ENCODE measurements around the gene SETD1B.

The SETD1B gene

GRCh38 chr12:121798787-121799155 lies 5.0 kb upstream of the SETD1B start:
- peaks cover 38% of the 10 kb centered on the region for H3K36me3 ChIP-seq
- peak overlapping the region; percentile 63 for H3K4me3 ChIP-seq (ENCODE audit: low read depth, low read length)
- H3K27me3 ChIP-seq: no peaks in the 10 kb centered on the region
- TF ChIP-seq, protein P1, sequence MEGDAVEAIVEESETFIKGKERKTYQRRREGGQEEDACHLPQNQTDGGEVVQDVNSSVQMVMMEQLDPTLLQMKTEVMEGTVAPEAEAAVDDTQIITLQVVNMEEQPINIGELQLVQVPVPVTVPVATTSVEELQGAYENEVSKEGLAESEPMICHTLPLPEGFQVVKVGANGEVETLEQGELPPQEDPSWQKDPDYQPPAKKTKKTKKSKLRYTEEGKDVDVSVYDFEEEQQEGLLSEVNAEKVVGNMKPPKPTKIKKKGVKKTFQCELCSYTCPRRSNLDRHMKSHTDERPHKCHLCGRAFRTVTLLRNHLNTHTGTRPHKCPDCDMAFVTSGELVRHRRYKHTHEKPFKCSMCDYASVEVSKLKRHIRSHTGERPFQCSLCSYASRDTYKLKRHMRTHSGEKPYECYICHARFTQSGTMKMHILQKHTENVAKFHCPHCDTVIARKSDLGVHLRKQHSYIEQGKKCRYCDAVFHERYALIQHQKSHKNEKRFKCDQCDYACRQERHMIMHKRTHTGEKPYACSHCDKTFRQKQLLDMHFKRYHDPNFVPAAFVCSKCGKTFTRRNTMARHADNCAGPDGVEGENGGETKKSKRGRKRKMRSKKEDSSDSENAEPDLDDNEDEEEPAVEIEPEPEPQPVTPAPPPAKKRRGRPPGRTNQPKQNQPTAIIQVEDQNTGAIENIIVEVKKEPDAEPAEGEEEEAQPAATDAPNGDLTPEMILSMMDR (IDR thresholded peaks at IDR 0.05; ENCODE audit: low read depth, low read length): no peak
- H3K9me3 ChIP-seq: no peaks in the 10 kb centered on the region
- H3K4me1 ChIP-seq: peaks cover 16% of the 10 kb centered on the region
- DNase-seq: peak; percentile 14

DNA sequence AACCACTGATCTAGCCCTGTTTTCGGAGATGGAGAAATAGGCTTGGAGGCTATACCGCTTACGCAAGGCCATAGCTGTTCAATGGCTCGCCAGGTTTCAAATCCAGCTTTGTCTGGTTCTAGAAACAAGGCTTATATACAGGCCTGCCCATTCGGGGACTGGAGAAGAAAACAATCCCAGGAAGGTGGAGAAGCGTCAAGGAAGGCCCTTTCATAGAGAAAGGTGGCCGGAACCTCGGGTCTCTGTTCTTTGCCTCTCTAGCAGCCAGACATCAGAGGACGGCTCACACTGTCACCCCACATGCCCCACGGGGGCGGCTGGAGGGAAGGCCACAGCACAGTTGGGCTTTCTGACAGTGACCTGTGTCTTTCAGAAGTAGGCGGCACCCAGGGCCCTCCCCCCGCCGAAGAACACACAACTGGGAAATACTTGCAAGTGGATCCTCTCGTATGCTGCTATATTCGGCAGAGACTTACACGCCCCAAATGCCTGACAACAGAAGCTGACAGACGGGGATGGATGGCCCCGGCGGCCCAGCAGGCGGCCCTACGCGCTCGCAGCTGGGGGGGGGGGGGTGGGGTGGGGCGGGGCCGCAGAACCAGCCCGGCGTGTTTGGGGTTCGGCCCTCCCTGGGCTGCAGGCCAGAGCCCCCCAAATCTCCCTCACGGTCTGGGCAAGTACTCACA lies 4.5 kb upstream of the SETD1B start:
- peak; percentile 79 for DNase-seq
- peaks cover 38% of the 10 kb centered on the region for H3K36me3 ChIP-seq
- TF ChIP-seq, protein P1 (IDR thresholded peaks at IDR 0.05; ENCODE audit: low read depth, low read length): no peak
- H3K9me3 ChIP-seq: no peaks in the 10 kb centered on the region
- peaks cover 16% of the 10 kb centered on the region for H3K4me1 ChIP-seq
- H3K4me3 ChIP-seq (ENCODE audit: low read depth, low read length): peak overlapping the region; percentile 63
- H3K27me3 ChIP-seq: no peaks in the 10 kb centered on the region

DNA sequence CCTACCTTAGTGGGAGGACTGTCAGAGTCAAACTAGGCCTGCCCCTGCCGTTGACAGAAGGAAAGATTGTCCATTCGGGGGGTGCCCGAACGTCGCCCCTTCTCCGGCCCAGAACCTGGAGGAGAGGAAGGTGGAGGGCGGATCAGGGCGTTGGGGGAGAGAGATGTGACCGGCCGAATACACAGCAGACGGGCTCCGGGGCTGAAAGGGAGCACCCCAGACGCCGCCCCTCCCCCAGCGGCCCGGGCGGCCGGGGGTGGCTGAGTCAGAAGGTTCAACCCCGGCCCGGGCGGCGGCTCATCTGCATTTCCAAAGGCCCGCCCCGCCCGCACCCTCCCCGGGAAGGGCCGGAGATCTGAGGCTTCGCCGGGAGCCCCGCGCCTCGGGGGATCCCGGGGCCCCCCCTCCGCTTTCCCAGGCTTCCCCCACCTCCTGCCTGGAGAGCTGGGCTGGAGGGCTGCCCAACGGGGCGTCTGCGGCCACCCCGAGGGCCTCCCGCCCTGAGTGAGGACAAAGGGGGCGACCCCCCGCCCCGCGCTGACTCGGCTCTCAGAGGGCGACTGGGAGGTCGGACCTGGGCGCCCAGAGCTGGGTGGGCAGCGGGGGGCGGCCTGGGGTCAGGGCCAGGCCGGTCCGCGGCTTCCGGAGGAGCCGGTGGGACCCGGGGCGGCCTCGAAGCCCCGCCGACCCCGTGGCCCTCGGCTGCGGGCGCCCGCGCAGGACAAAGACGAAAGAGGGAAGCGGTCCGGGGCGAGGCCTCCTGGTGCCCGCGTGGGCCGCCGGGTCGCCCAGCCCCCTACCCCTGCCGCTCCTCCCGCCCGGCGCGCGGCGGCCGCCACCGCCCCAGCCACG lies 3.7 kb upstream of the SETD1B start:
- peaks cover 38% of the 10 kb centered on the region for H3K36me3 ChIP-seq
- peak overlapping the region; percentile 63 for H3K4me3 ChIP-seq (ENCODE audit: low read depth, low read length)
- peak; percentile 82 for DNase-seq
- H3K9me3 ChIP-seq: no peaks in the 10 kb centered on the region
- TF ChIP-seq, protein P1 (IDR thresholded peaks at IDR 0.05; ENCODE audit: low read depth, low read length): no peak
- peaks cover 14% of the 10 kb centered on the region for H3K4me1 ChIP-seq
- H3K27me3 ChIP-seq: no peaks in the 10 kb centered on the region

DNA sequence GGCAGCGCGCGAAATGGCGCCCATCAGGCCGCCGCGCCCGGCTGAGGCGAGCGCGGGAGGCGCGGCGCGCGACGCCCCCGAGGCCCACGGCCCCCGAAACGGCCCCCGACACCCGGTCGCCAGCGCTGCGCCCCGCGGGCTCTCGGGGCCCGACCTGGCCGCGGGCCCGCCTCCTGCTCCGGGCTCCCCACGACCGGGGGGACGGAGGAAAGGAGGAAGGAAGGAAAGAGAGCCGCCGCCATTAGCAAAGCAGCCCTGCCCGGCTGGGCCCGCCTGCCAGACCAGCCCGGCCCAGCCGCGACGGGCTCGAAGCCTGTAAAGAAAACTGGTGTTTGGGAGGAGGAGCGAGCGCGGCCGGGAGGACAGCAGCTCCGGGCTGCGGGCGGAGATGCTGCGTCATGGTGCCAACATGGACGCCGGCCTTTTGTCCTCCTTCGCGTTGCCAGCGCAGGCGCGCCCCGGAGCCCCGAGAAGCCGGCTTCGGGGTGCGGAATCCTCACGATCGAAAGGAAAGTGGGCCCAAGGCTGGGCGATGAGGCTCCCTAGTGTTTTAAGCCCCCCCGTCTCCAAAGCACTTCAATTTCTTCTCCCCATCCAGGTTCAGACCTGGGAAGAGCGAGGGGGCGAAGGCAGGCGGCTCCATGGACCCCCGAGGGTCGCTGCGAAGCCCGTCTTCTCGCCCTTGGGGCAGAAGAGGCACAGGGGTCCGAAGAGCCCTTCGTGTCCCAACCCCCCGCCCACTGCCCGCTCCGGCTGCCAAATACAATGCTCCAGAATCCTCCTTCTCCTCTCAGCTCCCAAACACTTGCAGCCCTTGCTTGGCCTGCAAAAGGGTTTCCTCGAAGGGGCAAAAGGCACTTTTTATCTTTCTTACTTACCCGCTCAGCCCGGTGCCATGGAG lies 2.9 kb upstream of the SETD1B start:
- Histone ChIP-seq H3K36me3 (peaks cover 33% of the 10 kb centered on the region), H3K27me3 (no peaks in the 10 kb centered on the region), H3K4me3 (ENCODE audit: low read depth, low read length) (peak overlapping the region; percentile 87), H3K4me1 (peaks cover 12% of the 10 kb centered on the region), H3K9me3 (no peaks in the 10 kb centered on the region)
- TF ChIP-seq, protein P1 (IDR thresholded peaks at IDR 0.05; ENCODE audit: low read depth, low read length): no peak
- peak; percentile 70 for DNase-seq

GRCh38 chr12:121801595-121802484 lies 2.0 kb upstream of the SETD1B start:
- peak overlapping the region; percentile 87 for H3K4me3 ChIP-seq (ENCODE audit: low read depth, low read length)
- TF ChIP-seq, protein P1 (IDR thresholded peaks at IDR 0.05; ENCODE audit: low read depth, low read length): no peak
- no peak for DNase-seq
- no peaks in the 10 kb centered on the region for H3K27me3 ChIP-seq
- H3K9me3 ChIP-seq: no peaks in the 10 kb centered on the region
- H3K4me1 ChIP-seq: peaks cover 8% of the 10 kb centered on the region; the same call in 1 of the 2 replicates
- peaks cover 27% of the 10 kb centered on the region for H3K36me3 ChIP-seq

Measured in BE2C (cell line).